Neural cell (in vitro differentiated cells): ENCODE measurements around the gene ASB8.

Source experiments
- CTCF ChIP-seq: fragments of 450-650 bp; IDR thresholded peaks from 2 replicates; pipeline ENCODE4 v1.5.1; 2014; ENCODE audit warnings: antibody characterized with exemption, mild to moderate bottlenecking, moderate library complexity; ENCODE audit not compliant: poor library complexity, severe bottlenecking
- EP300 ChIP-seq: fragments of 450-650 bp; conservative IDR thresholded peaks from 2 replicates; pipeline ENCODE4 v1.6.1; 2014; ENCODE audit warnings: antibody characterized with exemption, mild to moderate bottlenecking, moderate library complexity; ENCODE audit not compliant: poor library complexity, severe bottlenecking
- POLR2AphosphoS5 ChIP-seq: IDR thresholded peaks from 2 replicates; pipeline ENCODE4 v1.6.1; 2012
- REST ChIP-seq: IDR thresholded peaks from 2 replicates; pipeline ENCODE4 v1.6.1; 2012; ENCODE audit warnings: borderline replicate concordance
- SMC3 ChIP-seq: fragments of 450-650 bp; conservative IDR thresholded peaks from 2 replicates; pipeline ENCODE4 v1.6.1; 2014; ENCODE audit warnings: antibody characterized with exemption, mild to moderate bottlenecking, moderate library complexity; ENCODE audit not compliant: poor library complexity

DNA sequence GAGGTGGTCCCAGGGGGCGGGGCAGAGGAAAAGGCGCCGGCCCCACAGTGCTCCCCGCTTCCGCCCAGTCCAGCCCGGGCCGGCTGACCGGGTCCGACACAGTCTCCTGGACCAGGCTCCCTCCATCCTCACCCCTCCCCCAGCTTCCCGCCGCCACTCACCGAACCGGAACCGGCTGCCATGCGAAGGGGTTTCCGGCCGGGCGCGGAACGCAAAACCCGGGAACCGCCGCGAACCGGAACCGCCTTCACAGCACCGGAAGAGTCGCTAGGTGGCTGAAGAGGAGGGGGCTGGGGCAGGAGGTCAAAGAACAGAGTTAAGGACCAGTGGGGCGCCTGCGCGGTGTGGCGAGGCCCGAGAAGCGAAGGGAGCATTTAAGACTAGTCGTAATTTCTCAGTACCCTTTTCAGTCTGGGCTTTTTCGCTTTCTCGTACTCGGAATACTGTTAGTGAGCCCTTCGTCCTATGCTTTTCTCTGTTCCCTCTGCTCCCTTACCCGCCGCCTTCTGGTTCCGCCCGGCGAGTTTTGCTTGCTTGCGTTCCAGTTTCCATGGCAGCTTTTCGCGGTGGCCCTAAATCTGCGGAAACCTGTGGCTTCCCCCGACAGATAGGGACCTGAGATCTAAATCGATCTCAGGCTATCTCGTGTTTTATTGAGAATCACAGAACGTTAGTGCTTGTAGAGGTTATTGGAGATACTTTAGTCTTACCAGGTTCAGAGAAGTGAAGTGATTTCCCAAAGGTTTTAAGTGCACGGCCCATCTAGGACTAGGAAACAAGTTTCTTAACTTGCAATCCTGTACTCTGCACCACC, 51.2 kb downstream of the ASB8 start, which contains the start of gene SENP1:
- peak; percentile 53 for TF ChIP-seq CTCF
- TF ChIP-seq POLR2AphosphoS5 = peak; percentile 77
- TF ChIP-seq SMC3 = peak; percentile 27
- TF ChIP-seq EP300 = peak; percentile 36
- no peak for TF ChIP-seq REST
